Vagina (tissue), 2 donors: ENCODE results near the gene FAM240B.

Experiments used
- CTCF ChIP-seq, 3 experiments: fragments of 450-650 bp in 2 of 3; fragments of 200-600 bp in 1 of 3; sonication (generic) in 1 of 3; IDR thresholded peaks; one replicate each; pipeline ENCODE4 v1.5.1; 2017 to 2019; ENCODE audit warnings: antibody characterized with exemption in 3 of 3, mild to moderate bottlenecking in 2 of 3, moderate library complexity in 2 of 3
- POLR2A ChIP-seq, 2 donors: fragments of 450-650 bp; IDR thresholded peaks; one replicate each; pipeline ENCODE4 v1.6.1; 2017; ENCODE audit warnings: antibody characterized with exemption in 2 of 2, mild to moderate bottlenecking in 2 of 2, moderate library complexity in 2 of 2

GRCh38 chr9:38668791-38669466 is 51.0 kb downstream of the FAM240B start:
- no peak for TF ChIP-seq POLR2A (IDR thresholded peaks at IDR 0.05)
- no peak for TF ChIP-seq CTCF (IDR thresholded peaks at IDR 0.05)
